ENCODE measurements around the gene CTNS. TPM values are rescaled to one million over a fixed set of nuclear protein-coding genes. Genes with fewer than 3 reads are reported as not detected.

Gene CTNS
- polyA plus RNA-seq, 1 donor (not counting 4 experiments of a cell fraction or from before 2014, with no cell fraction given): 7.4 TPM

DNA sequence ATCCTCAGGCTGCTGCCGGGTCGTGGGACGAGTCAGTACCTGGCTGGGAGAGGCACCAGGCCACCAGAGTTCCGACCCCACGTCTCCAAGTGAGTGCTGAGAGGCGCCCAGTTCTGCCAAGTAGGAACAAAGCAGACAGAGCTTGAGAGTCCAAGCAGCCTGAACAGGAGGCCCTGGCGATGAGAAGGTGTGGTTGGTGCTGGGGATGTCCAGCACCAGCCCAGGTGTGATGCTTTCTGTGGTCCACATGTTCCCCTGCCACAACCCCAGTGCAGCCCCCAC lies 21.0 kb downstream of the CTNS start:
- H3K9ac ChIP-seq (ENCODE audit: control insufficient read depth, extremely low read depth, insufficient read depth, low read length): no peak overlapping the region
- FAIRE-seq (no peak), DNase-seq (ENCODE audit: low read depth, low spot score) (no peak)
- H4K20me1 ChIP-seq (ENCODE audit: control insufficient read depth, extremely low read depth, insufficient read depth, low read length): no peaks in the 10 kb centered on the region
- H3K27ac ChIP-seq (ENCODE audit: control insufficient read depth, insufficient read depth, low read length): no peak overlapping the region
- peaks cover 6 to 12% of the 10 kb centered on the region in 2 experiments for H3K36me3 ChIP-seq (ENCODE audit: control insufficient read depth in 2 of 2, extremely low read depth in 1 of 2, insufficient read depth in 2 of 2, low read length in 2 of 2)
- H3K9me3 ChIP-seq (ENCODE audit: control insufficient read depth, low read depth, low read length): no peaks in the 10 kb centered on the region
- no peak for TF ChIP-seq EZH2 (IDR thresholded peaks at IDR 0.05; ENCODE audit: low read length)
- no peak overlapping the region for H2AFZ ChIP-seq (ENCODE audit: control insufficient read depth, low read length)
- peaks cover 17% of the 10 kb centered on the region for H3K4me1 ChIP-seq (ENCODE audit: control insufficient read depth, extremely low read depth, insufficient read depth, low read length)
- no peaks in the 10 kb centered on the region for H3K27me3 ChIP-seq (ENCODE audit: control insufficient read depth, extremely low read depth, insufficient read depth, low read length)
- no peak overlapping the region for H3K4me3 ChIP-seq (ENCODE audit: control insufficient read depth in 2 of 3, extremely low read depth in 1 of 3, insufficient read depth in 2 of 3, low read depth in 1 of 3, low read length in 3 of 3)
- H3K79me2 ChIP-seq (ENCODE audit: control insufficient read depth, insufficient read depth, low read length): no peaks in the 10 kb centered on the region
- H3K9me1 ChIP-seq (ENCODE audit: control insufficient read depth, extremely low read depth, insufficient read depth, low read length): peaks cover 7% of the 10 kb centered on the region
- dilution Hi-C loops (cut with MboI; ENCODE audit: extremely low pct_ligation_motif_present, low sequenced_read_pairs): no loop called here
- H3K4me2 ChIP-seq (ENCODE audit: control insufficient read depth, extremely low read depth, insufficient read depth, low read depth, low read length): no peak overlapping the region

DNA sequence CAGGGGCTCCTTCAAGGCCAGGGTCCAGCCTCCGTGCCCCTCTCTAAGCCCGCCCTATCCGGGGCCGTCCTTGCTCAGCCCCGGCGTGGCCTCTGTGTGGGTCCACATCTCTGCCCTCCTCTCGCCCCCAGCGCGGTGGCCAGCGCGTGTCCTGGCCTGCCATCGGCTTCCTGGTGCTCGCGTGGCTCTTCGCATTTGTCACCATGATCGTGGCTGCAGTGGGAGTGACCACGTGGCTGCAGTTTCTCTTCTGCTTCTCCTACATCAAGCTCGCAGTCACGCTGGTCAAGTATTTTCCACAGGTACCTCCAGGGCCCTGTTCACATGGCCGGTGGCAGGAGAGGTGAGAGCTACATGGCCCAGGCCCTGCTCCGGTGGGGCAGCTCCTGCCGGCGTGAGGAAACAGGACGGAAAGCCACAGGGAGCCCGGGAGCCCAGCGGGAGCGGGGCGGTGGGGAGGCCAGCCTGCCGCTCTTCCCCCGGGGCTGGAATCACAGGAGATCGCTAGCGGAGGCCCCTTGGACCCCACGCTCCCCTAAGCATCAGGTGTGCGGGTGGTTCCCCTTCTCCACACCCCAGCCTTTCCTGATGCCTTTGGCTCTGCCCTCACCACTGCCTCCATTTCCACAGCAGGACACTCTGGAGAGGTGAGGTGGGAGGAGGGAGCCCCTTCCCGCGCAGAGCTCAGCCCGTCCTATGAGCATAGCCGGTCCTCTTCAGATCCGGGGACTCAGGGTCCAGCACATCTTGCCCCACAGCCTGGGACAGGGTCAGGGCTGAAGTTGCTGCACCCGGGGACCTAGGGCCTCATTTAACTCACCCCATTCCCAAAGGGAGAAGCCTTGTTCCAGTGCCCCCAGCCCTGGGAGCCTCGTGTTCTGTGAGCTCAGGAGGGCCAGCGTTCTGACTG lies 21.6 kb downstream of the CTNS start:
- no peak overlapping the region for H3K4me3 ChIP-seq (ENCODE audit: control insufficient read depth in 2 of 3, extremely low read depth in 1 of 3, insufficient read depth in 2 of 3, low read depth in 1 of 3, low read length in 3 of 3)
- TF ChIP-seq EZH2 (IDR thresholded peaks at IDR 0.05; ENCODE audit: low read length): no peak
- TF ChIP-seq, protein P1, sequence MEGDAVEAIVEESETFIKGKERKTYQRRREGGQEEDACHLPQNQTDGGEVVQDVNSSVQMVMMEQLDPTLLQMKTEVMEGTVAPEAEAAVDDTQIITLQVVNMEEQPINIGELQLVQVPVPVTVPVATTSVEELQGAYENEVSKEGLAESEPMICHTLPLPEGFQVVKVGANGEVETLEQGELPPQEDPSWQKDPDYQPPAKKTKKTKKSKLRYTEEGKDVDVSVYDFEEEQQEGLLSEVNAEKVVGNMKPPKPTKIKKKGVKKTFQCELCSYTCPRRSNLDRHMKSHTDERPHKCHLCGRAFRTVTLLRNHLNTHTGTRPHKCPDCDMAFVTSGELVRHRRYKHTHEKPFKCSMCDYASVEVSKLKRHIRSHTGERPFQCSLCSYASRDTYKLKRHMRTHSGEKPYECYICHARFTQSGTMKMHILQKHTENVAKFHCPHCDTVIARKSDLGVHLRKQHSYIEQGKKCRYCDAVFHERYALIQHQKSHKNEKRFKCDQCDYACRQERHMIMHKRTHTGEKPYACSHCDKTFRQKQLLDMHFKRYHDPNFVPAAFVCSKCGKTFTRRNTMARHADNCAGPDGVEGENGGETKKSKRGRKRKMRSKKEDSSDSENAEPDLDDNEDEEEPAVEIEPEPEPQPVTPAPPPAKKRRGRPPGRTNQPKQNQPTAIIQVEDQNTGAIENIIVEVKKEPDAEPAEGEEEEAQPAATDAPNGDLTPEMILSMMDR (optimal IDR thresholded peaks at IDR 0.05 in 1 of 3, IDR thresholded peaks at IDR 0.05 in 1 of 3, conservative IDR thresholded peaks at IDR 0.05 in 1 of 3; ENCODE audit: extremely low read depth in 1 of 3, insufficient read depth in 2 of 3, low read length in 3 of 3): no peak
- H3K27ac ChIP-seq (ENCODE audit: control insufficient read depth, insufficient read depth, low read length): no peak overlapping the region
- H2AFZ ChIP-seq (ENCODE audit: control insufficient read depth, low read length): no peak overlapping the region
- peaks cover 6 to 11% of the 10 kb centered on the region in 2 experiments for H3K36me3 ChIP-seq (ENCODE audit: control insufficient read depth in 2 of 2, extremely low read depth in 1 of 2, insufficient read depth in 2 of 2, low read length in 2 of 2)
- FAIRE-seq (no peak), DNase-seq (ENCODE audit: low read depth, low spot score) (no peak)
- H3K9me3 ChIP-seq (ENCODE audit: control insufficient read depth, low read depth, low read length): no peaks in the 10 kb centered on the region
- no peaks in the 10 kb centered on the region for H4K20me1 ChIP-seq (ENCODE audit: control insufficient read depth, extremely low read depth, insufficient read depth, low read length)
- no peaks in the 10 kb centered on the region for H3K79me2 ChIP-seq (ENCODE audit: control insufficient read depth, insufficient read depth, low read length)
- H3K4me2 ChIP-seq (ENCODE audit: control insufficient read depth, extremely low read depth, insufficient read depth, low read depth, low read length): no peak overlapping the region
- H3K9me1 ChIP-seq (ENCODE audit: control insufficient read depth, extremely low read depth, insufficient read depth, low read length): peaks cover 7% of the 10 kb centered on the region
- H3K4me1 ChIP-seq (ENCODE audit: control insufficient read depth, extremely low read depth, insufficient read depth, low read length): peaks cover 17% of the 10 kb centered on the region
- dilution Hi-C loops (cut with MboI; ENCODE audit: extremely low pct_ligation_motif_present, low sequenced_read_pairs): no loop called here
- H3K27me3 ChIP-seq (ENCODE audit: control insufficient read depth, extremely low read depth, insufficient read depth, low read length): no peaks in the 10 kb centered on the region
- H3K9ac ChIP-seq (ENCODE audit: control insufficient read depth, extremely low read depth, insufficient read depth, low read length): no peak overlapping the region

Measured in keratinocyte (primary cell).